HepG2 (cell line): ENCODE results near the gene RAC3. TPM values are rescaled to one million over a fixed set of nuclear protein-coding genes. Genes with fewer than 3 reads are reported as not detected.

Source experiments
- ARID3A ChIP-seq: IDR thresholded peaks from 2 replicates; pipeline ENCODE4 v1.6.1; 2012; ENCODE audit warnings: low read depth, low read length, improper control_type of control experiment
- HBP1 ChIP-seq: IDR thresholded peaks from 2 replicates; pipeline ENCODE4 v1.6.1; 2016; ENCODE audit warnings: low read depth, control low read depth
- MED1 ChIP-seq: sonication (generic); formaldehyde crosslinking; IDR thresholded peaks from 2 replicates; pipeline ENCODE4 v1.4.0; 2020; ENCODE audit warnings: missing genetic modification reagents
- MEIS2 ChIP-seq: sonication (generic); formaldehyde crosslinking; IDR thresholded peaks from 2 replicates; pipeline ENCODE4 v1.9.0; 2021; ENCODE audit warnings: mild to moderate bottlenecking, missing genetic modification reagents
- NCOA1 ChIP-seq: sonication (generic); formaldehyde crosslinking; IDR thresholded peaks from 2 replicates; pipeline ENCODE4 v1.9.0; 2021; ENCODE audit warnings: missing genetic modification reagents
- NFE2 ChIP-seq: sonication (generic); formaldehyde crosslinking; IDR thresholded peaks from 2 replicates; pipeline ENCODE4 v1.4.0; 2020; ENCODE audit warnings: missing genetic modification reagents
- NFIC ChIP-seq: IDR thresholded peaks from 2 replicates; pipeline ENCODE4 v1.6.1; 2012; ENCODE audit warnings: mild to moderate bottlenecking, low read length, inconsistent platforms
- NPAS2 ChIP-seq: sonication (generic); formaldehyde crosslinking; IDR thresholded peaks from 2 replicates; pipeline ENCODE4 v1.8.0; 2022; ENCODE audit warnings: mild to moderate bottlenecking, missing genetic modification reagents, borderline replicate concordance
- PCBP2 ChIP-seq: fragments of 200-400 bp; formaldehyde crosslinking; optimal IDR thresholded peaks from 2 replicates; pipeline ENCODE3; 2018; ENCODE audit warnings: low read length, low read depth; ENCODE audit not compliant: poor library complexity, severe bottlenecking
- SMARCC2 ChIP-seq: fragments of 450-650 bp; IDR thresholded peaks from 2 replicates; pipeline ENCODE4 v1.6.1; 2017; ENCODE audit warnings: antibody characterized with exemption, mild to moderate bottlenecking
- SP1 ChIP-seq, 2 experiments: fragments of 450-650 bp in 1 of 2; sonication (generic) in 1 of 2; formaldehyde crosslinking in 1 of 2; IDR thresholded peaks; 2 replicates each; pipeline versions ENCODE4 v1.4.0 to v1.6.1; 2016 to 2020; ENCODE audit warnings: missing genetic modification reagents in 1 of 2
- TBP ChIP-seq: sonication (generic); formaldehyde crosslinking; IDR thresholded peaks from 2 replicates; pipeline ENCODE4 v1.5.0; 2020; ENCODE audit warnings: missing genetic modification reagents
- TP53 ChIP-seq: sonication (generic); formaldehyde crosslinking; conservative IDR thresholded peaks from 2 replicates; pipeline ENCODE4 v1.4.0; 2020; ENCODE audit warnings: missing genetic modification reagents
- ZFP90 ChIP-seq: sonication (generic); formaldehyde crosslinking; IDR thresholded peaks from 2 replicates; pipeline ENCODE4 v1.8.0; 2022; ENCODE audit warnings: missing genetic modification reagents, mild to moderate bottlenecking, inconsistent platforms, borderline replicate concordance
- ZFP91 ChIP-seq: sonication (generic); formaldehyde crosslinking; IDR thresholded peaks from 2 replicates; pipeline ENCODE4 v1.9.0; 2022; ENCODE audit warnings: missing genetic modification reagents, mild to moderate bottlenecking, borderline replicate concordance
- ZMAT3 ChIP-seq: sonication (generic); formaldehyde crosslinking; conservative IDR thresholded peaks from 2 replicates; pipeline ENCODE4 v1.7.0; 2021; ENCODE audit warnings: missing genetic modification reagents
- ZMYM3 ChIP-seq: sonication (generic); formaldehyde crosslinking; IDR thresholded peaks from 2 replicates; pipeline ENCODE4 v1.5.1; 2020; ENCODE audit warnings: mild to moderate bottlenecking, missing genetic modification reagents
- ZNF253 ChIP-seq: sonication (generic); formaldehyde crosslinking; IDR thresholded peaks from 2 replicates; pipeline ENCODE4 v1.8.0; 2022; ENCODE audit warnings: mild to moderate bottlenecking, missing genetic modification reagents, borderline replicate concordance
- ZNF296 ChIP-seq: sonication (generic); formaldehyde crosslinking; conservative IDR thresholded peaks from 2 replicates; pipeline ENCODE4 v1.5.0; 2020; ENCODE audit warnings: mild to moderate bottlenecking, missing genetic modification reagents
- ZNF329 ChIP-seq: sonication (generic); formaldehyde crosslinking; IDR thresholded peaks from 2 replicates; pipeline ENCODE4 v1.9.0; 2021; ENCODE audit warnings: low read depth, mild to moderate bottlenecking, missing genetic modification reagents
- ZNF431 ChIP-seq: sonication (generic); formaldehyde crosslinking; IDR thresholded peaks from 2 replicates; pipeline ENCODE4 v1.9.0; 2022; ENCODE audit warnings: missing genetic modification reagents, low read depth, mild to moderate bottlenecking, borderline replicate concordance
- ZNF451 ChIP-seq: sonication (generic); formaldehyde crosslinking; IDR thresholded peaks from 2 replicates; pipeline ENCODE4 v1.5.0; 2020; ENCODE audit warnings: mild to moderate bottlenecking, missing genetic modification reagents
- ZNF510 ChIP-seq: sonication (generic); formaldehyde crosslinking; IDR thresholded peaks from 2 replicates; pipeline ENCODE4 v1.4.0; 2020; ENCODE audit warnings: low read depth, mild to moderate bottlenecking, missing genetic modification reagents
- ZNF576 ChIP-seq: sonication (generic); formaldehyde crosslinking; IDR thresholded peaks from 2 replicates; pipeline ENCODE4 v1.4.0; 2020; ENCODE audit warnings: mild to moderate bottlenecking, missing genetic modification reagents
- polyA plus RNA-seq, 8 experiments: library from polyadenylated mRNA; depleted of rRNA in 3 of 8; stranded (reverse) in 7 of 8; unstranded in 1 of 8; fragments of >200 nt; fragmentation: Illumina TruSeq in 4 of 8; extraction: Trizol in 4 of 8; gene quantifications; 2 replicates each; pipeline versions ENCODE4 v1.2.1 to v1.2.3, GENCODE V29; 2011 to 2016; ENCODE audit warnings: low read depth in 4 of 8, missing spikeins in 1 of 8, mixed read lengths in 1 of 8; ENCODE audit not compliant: insufficient read depth in 1 of 8
- total RNA-seq, 5 experiments: library from RNA; depleted of rRNA; stranded (reverse); fragments of >200 nt; fragmentation: Illumina TruSeq; extraction: Trizol; gene quantifications; 2 replicates each; pipeline ENCODE4 v1.2.3, GENCODE V29; 2016; ENCODE audit warnings: low read depth in 1 of 5

The RAC3 gene
- total and polyA plus RNA-seq, 2 of the 13 experiments (the other 11 are each of a cell fraction or from before 2014, with no cell fraction given): 10.5 to 21.3 TPM

GRCh38 chr17:81992306-81993102 lies 39.0 kb upstream of the RAC3 start (continued):
- TF ChIP-seq NFIC (no peak), MED1 (CRISPR knock-in tag) (peak; percentile 96), ZFP91 (peak; percentile 73), ZNF253 (CRISPR knock-in tag) (peak; percentile 97), ZMYM3 (peak; percentile 44; the same call in 1 of the 2 replicates), ZNF296 (peak; percentile 97), ZNF329 (CRISPR knock-in tag) (peak; percentile 65; the same call in 1 of the 2 replicates), SP1 (IDR thresholded peaks at IDR 0.05) (no peak), SP1 (CRISPR knock-in tag; IDR thresholded peaks at IDR 0.05) (peak; percentile 78), ZNF431 (peak; percentile 86; the same call in 1 of the 2 replicates), TBP (peak; percentile 65; the same call in 1 of the 2 replicates), ZNF451 (peak; percentile 95), NPAS2 (CRISPR knock-in tag) (peak; percentile 30; the same call in 1 of the 2 replicates), SMARCC2 (no peak), ZNF576 (CRISPR knock-in tag) (peak; percentile 97), HBP1 (CRISPR knock-in tag) (peak; percentile 96; the same call in 1 of the 2 replicates), PCBP2 (no peak), ZFP90 (CRISPR knock-in tag) (no peak; the same call in none of the 2 replicates), ZNF510 (CRISPR knock-in tag) (peak; percentile 92), NCOA1 (CRISPR knock-in tag) (no peak; the same call in 1 of the 2 replicates), ARID3A (no peak; the same call in 1 of the 2 replicates), NFE2 (0 out of 2 replicates have a peak, but pooled peaks have one; percentile 25), ZMAT3 (peak; percentile 99), TP53 (CRISPR knock-in tag) (peak; percentile 31), MEIS2 (peak; percentile 97; the same call in 1 of the 2 replicates)
